HG03045 (cell line): ENCODE results near the gene SH3PXD2A.

ENCODE experiments used
- ATAC-seq: cut with Tn5 transposase; IDR thresholded peaks from one replicate; pipeline ENCODE4 v1.9.1; 2021; ENCODE audit warnings: mild to moderate bottlenecking, moderate library complexity; ENCODE audit not compliant: unreplicated experiment

The SH3PXD2A gene

GRCh38 chr10:103598654-103599115 lies 256.7 kb downstream of the SH3PXD2A start:
- no peak for ATAC-seq

- ATAC-seq: no peak
These were observed 258.4 kb downstream of the SH3PXD2A start for GRCh38 chr10:103597003-103597402.

GRCh38 chr10:103595933-103596726 lies 259.2 kb downstream of the SH3PXD2A start:
- no peak for ATAC-seq

GRCh38 chr10:103593022-103593570 lies 262.3 kb downstream of the SH3PXD2A start:
- ATAC-seq: no peak

GRCh38 chr10:103592186-103593021 lies 263.0 kb downstream of the SH3PXD2A start:
- no peak for ATAC-seq

- ATAC-seq: no peak
These were observed 264.6 kb downstream of the SH3PXD2A start for GRCh38 chr10:103590744-103591291.

- no peak for ATAC-seq
These were observed 265.3 kb downstream of the SH3PXD2A start for GRCh38 chr10:103590060-103590459.

- ATAC-seq: no peak
These were observed 266.2 kb downstream of the SH3PXD2A start for GRCh38 chr10:103589074-103589630.

GRCh38 chr10:103587073-103587472 lies 268.3 kb downstream of the SH3PXD2A start:
- ATAC-seq: no peak

GRCh38 chr10:103585011-103585405 lies 270.4 kb downstream of the SH3PXD2A start:
- ATAC-seq: no peak

- ATAC-seq: no peak
These were observed 271.0 kb downstream of the SH3PXD2A start for GRCh38 chr10:103584216-103585010.

- ATAC-seq: no peak
These were observed 271.5 kb downstream of the SH3PXD2A start for GRCh38 chr10:103583871-103584215.

GRCh38 chr10:103582331-103583123 lies 272.8 kb downstream of the SH3PXD2A start:
- ATAC-seq: no peak

- no peak for ATAC-seq
These were observed 273.9 kb downstream of the SH3PXD2A start for GRCh38 chr10:103581499-103581898.

- no peak for ATAC-seq
These were observed 274.9 kb downstream of the SH3PXD2A start for GRCh38 chr10:103580430-103580829.

- ATAC-seq: no peak
These were observed 275.4 kb downstream of the SH3PXD2A start for GRCh38 chr10:103580011-103580410.

GRCh38 chr10:103578782-103579382 lies 276.5 kb downstream of the SH3PXD2A start:
- no peak for ATAC-seq

- ATAC-seq: no peak
These were observed 278.5 kb downstream of the SH3PXD2A start for GRCh38 chr10:103576862-103577261.

- ATAC-seq: no peak
These were observed 279.3 kb downstream of the SH3PXD2A start for GRCh38 chr10:103576076-103576471.
